GF-D8 (cell line): ENCODE data around the gene NAXE.

ENCODE experiments used
- DNase-seq: peaks from one replicate; lab custom pipeline; 2025; lab: John Stamatoyannopoulos, UW

Gene NAXE

DNA sequence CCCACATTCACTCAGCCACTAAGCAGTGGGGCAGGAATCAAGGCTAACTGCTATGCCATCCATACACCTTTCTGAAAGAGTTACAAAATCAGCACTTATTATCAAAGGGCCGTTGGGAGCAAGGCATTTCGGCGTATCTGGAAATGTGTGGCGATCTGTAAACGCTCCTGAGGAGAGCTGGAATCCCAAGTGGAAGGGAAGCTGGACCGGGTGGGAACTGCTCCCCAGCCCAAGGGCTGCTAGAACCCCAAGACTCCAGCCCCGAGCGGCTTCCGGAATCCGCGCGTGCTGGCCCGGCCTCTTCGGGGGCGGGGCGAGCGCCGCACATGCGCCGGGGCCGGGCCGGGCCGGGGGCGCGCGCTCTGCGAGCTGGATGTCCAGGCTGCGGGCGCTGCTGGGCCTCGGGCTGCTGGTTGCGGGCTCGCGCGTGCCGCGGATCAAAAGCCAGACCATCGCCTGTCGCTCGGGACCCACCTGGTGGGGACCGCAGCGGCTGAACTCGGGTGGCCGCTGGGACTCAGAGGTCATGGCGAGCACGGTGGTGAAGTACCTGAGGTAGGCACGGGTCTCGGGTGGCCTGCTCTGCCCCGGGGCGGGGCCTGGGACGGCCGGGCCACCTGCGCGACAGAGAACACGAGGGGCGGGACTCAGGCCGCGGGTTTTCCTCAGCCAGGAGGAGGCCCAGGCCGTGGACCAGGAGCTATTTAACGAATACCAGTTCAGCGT, at the start of gene NAXE:
Gene NAXE (plus strand): TSS at position 345 of the 726 bp plus-strand sequence. CDS start 29 bp downstream, at position 374.
- no peak for DNase-seq

DNA sequence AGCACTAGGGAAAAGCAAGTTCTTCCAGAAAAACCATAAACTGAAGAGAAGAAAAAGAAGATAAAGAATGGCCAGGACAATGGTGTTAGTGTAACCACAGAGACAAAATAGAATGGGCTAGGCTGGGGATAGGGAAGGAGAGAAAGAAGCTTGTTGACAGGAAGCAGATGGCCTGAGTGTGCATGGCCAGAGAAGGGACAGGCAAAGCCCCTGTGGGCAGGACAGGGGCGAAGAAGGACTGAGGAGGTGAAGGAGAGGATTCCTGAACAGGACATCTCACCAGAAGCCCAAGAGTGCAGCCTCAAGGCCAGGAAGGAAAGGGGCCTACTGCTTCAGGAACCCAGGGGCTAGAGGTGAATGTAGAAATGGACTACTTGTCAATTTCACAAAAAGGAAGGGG, 48.5 kb upstream of the NAXE start:
- DNase-seq, result no peak

DNA sequence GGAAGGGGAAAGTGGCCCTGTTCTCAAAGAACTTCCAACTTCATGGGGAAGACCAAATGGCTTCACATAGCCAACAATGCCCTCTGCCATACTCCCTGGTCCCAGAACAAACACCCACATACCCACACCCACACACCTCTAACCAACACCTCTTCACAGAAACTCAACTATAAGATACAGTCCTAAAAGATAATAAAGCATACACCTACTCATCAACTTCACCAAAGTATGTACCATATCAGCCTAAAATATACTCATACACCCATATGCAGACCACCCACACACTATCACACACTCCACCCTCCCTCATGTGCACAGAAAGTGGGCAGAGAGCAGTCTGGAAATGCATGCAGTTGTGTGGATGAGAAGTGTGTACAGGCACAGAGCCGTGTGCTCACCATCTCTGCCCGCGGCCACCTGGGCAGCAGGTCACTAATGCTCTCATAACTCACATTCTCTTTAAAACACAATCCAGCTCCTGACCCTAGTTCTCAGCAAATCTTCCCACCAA, 46.9 kb upstream of the NAXE start:
- no peak for DNase-seq

DNA sequence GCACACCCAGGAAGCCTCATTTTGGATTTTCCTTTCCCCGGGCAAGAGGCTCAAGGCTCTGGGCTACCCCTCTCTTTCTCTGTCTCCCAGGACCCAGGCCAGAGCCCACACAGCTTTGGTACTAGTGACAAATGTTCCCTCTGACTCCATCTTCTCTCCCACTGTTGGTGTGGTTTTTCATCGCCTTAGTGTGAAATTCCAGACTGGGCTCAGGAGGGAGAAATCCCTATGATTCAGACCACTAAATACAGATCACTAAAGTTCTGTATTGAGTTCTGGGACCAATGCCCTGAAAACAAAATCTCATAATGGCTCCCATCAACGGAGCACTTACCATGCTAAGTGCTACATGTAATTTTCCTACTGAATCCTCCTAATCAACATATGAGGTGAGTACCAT, 45.3 kb upstream of the NAXE start:
- no peak for DNase-seq

DNA sequence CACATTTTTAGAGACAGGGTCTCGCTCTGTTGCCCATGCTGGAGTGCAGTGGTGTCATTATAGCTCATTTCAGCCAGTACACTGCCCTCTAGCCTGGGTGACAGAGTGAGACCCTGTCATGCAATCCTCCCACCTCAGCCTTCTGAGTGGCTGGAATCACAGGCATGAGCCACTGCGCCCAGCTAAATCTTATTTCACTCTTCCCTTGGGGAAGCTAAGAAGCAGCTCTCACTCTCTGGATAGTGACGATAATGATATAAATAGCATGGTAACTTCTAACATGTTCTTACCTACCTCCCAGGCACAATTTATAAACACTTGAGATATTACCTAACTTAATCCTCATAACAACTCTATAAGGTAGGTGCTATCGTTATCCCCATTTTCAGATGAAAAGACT, 44.1 kb upstream of the NAXE start:
- no peak for DNase-seq

DNA sequence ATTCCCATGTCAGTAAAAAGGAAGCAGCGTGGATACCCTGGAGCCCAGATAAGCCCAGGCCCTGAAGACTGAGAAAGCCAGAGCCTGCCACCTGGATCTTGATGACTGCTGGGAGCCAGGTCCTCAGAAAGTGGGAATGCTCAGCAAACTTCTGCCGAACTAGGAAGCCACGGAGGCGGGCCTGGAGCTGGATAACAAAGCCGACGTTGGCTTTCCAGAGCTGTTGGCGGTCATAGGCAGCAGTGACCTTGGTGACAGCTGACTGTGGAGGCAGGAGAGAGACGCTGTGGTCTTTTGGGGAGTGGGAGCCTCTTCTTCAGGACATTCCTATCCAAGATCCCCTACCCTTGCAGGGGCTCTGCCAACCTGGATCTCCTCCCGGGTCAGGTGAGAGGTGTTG, 43.6 kb upstream of the NAXE start:
- no peak for DNase-seq

DNA sequence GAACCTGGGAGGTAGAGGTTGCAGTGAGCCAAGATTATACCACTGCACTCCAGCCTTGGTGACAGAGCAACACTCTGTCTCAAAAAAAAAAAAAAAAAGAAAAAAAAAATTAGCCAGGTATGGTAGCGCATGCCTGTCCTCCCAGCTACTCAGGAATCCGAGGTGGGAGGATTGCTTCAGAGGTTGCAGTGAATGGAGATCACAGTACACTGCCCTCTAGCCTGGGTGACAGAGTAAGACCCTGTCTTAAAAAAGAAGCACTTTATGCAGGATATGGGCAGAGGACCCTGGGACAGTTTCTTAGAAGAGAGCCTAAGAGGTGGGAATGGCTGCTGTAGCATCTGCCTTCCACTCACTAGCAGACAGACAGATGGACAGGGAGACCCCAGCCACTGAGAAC, 42.2 kb upstream of the NAXE start:
- DNase-seq, result no peak

DNA sequence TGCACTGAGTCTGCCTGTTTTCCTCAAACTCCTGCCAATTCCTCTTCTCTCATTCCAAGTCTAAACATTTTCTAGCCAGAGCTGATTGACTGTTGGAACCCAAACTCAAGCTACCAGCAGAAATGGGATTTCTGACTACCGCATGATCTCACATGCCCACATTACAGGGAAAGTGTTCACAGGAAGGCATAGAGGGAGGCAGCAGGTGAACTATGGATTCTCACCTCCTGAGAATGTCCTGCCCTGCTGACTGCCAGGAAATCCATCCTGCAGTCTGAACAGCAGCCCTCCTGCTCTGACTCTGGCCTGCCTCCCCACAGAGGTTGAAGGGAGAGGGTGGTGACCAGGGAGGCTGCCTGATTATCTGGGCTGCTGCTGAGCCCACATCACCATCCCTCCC, 41.7 kb upstream of the NAXE start:
- no peak for DNase-seq

DNA sequence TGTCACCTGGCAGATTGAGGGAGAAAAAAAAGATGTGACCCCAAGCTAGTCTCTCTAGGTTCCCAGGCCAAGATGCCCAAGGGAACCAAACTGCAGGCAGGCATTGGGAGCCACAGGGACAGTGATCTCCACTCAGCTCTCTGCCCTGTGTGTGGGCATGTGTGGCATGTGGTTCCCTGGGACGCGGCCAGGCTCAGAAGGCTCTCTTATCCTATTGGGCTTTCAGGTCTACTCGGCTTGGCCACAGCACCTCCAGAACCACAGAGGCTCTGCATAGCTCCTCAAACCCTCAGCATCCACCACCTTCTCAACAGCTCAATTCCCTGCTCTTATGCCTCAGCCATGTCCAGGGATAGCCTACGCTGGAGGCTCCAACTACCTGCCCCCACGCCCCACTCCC, 41.2 kb upstream of the NAXE start:
- DNase-seq, result no peak

DNA sequence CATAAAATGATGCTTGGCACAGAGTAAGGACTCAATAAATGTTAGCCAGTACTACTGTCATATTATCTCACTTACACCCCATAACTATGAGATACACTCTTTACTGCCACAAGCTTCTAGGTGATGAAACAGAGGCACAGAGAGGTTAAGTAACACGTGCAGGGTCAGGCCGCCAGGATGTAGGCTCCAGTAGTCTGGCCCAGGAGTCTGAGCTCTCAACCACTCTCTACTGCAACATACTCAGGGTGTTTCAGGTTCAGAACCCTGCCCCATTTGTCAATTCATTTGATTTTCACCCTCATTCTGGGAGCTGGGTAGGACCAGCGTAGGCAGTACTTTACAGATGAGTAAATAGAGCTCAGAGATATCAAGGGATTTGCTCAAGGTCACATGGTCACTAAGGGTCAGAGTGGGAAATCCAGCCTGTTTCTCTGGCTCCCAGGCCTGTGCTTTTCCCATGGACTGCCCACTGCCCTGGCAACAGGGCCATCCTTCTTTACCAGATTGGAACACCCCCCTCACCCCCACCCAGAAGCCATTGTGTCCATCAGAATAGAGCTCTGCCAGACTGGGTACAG, 40.4 kb upstream of the NAXE start:
- no peak for DNase-seq

DNA sequence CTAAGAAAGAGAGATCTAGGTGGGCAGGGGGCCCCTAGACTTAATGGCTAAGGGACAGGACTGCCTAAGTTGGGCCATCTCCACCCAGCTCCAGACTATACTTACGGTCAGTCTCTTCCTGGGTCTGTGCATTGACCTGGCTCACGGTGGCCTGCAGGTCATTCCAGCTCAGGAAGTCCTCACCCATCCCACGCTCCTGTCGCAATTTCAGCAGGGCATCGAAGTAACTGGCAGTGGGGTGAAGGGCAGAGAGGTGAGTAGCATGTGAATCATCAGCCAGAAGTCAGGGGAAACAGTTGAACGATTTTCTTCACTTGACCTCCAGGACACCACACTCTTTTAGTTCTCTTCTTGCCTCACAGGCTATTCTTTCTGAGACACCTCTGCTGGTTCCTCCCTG, 39.7 kb upstream of the NAXE start:
- no peak for DNase-seq

DNA sequence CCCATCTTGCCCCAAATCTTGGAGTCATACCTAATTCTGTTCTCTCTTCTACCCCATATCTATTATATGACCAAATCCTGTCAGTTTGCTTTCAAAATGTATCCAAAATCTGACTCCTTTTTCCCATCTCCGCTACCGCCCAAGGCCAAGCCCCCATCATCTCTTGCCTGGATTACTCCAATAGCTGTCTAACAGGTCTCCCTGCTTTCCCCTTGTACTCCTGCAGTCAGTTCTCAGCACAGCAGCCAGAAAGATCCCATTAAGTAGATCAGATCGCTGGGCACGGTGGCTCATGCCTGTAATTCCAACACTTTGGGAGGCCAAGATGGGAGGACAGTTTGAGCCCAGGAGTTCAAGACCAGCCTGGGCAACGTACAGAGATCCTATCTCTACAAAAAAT, 39.1 kb upstream of the NAXE start:
- no peak for DNase-seq

DNA sequence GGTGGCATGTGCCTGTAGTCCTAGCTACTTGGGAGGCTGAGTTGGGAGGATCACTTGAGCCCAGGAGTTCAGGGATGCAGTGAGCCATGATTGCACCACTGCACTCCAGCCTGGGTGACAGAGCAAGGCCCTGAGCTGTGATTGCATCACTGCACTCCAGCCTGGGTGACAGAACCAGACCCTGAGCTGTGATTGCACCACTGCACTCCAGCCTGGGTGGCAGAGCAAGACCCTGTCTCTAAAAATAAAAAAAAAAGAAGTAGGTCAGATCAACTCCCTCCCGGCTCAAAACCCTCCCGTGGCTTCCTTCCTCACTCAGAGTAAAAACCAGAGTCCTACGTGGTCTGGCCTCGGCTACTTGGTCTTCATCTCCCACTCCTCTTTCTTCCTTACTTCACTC, 38.6 kb upstream of the NAXE start:
- peak; percentile 84 for DNase-seq

DNA sequence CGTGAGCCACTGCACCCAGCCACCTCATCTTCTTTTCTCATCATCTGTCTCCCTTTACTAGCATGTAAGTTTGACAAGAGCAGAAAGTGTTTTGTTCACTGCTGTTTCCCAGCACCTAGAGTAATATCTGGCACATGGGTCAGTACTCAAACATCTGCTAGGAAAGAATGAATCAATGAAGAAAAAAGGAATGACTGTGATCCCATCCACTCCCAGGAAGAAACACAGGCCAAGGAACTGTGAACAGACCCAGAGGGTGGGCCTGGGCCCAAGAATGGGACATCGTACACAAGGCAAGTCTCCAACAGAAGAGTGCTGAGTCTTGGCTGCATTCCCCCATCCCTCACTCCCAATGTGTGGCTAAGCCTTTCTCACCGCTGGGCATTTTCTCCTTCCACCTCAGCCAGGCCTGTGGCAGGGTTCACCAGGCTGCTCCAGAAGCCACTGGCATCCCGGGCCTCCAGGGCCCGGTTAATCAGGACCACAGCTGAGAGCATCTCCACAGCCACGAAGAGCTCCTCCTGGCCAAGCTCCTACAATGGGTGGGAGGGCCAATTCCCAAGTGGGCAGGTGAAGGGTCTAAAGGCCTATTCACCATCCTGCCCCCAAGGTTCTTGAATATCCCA, 37.6 kb upstream of the NAXE start:
- DNase-seq, result no peak

DNA sequence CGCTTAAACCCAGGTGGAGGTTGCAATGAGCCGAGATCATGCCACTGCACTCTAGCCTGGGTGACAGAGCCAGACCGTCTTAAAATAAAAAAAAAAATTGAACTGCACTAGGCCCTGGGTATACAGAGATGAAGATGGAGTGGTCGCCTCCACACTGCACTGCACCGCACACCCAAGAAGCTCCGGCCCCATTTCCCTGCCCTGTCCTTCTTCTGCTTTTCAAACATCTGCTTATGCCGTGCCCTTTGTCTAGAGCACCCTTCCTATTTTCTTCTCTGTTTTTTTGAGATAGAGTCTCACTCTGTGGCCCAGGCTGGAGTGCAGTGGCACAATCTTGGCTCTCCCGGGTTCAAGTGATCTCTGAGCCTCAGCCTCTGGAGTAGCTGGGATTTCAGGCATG, 36.6 kb upstream of the NAXE start:
- no peak for DNase-seq

DNA sequence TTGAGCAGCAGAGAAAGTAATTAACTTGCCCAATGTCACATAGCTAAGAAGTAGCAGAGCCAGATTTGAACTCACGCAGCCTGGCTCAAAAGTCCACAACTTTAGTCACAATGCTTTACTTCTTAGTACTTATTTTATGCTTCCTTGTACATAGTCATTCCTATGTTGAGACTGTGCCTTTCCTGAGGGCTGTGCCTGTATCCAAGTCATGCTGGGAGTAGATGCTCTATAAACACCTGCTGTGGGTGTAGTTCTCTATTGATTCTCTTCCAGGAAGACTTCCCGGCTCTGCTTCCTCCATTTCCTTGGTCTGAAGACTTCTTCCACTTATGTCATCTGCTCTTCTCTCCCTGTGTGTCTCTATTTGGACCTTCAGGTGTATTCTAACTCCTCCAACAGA, 35.9 kb upstream of the NAXE start:
- DNase-seq, result no peak

DNA sequence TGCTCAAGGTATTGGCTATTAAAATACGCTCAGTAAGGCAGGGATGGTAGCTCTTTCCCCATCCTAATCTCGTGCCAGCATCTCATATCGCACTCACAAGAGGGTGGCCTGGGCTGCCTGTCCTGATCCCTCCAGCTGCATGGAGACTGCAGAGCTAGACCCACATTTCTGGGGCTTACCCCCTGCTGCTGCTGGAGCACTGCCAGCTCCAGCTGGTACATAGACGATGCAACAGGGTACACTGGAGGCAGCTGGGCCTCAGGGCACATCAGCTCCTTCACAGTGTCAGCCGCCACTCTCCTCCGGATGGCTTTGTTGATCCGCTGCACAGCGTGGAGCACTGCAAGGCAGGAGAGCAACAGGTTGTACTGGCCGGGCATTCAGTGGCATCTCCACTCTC, 35.2 kb upstream of the NAXE start:
- DNase-seq, result no peak

DNA sequence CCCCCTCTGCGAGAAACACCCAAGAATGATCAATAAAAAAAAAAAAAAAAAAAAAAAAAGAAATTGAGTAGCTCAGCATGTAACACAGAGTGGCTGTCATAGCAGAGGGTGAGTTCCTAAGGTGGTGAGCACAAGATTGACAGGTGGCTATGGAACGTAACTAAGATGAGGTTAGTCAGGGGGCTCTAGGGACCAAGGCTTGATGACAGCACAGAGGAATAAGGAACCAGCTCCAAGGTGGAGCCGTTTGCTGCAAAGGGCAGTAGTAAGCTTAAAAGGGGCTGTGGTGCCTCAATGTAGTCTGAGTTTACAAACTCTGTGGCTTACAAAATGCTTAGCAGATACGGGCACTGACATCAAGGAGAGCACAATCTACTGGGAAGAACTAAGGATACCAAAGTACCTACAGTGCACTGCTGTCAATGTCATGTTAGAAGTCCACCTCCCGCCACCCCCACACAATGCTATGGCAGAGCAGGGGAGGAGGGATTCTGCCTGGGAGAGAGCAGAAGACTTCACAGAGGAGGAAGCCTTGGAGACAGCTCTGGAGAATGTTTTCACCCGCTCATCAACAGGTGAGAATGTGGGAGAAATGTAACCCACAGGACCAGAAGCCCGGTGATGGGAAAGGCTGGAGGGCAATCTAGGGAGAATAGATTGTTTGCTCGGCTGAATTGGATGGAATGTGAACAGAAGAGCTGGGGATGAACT, 32.3 kb upstream of the NAXE start:
- no peak for DNase-seq

DNA sequence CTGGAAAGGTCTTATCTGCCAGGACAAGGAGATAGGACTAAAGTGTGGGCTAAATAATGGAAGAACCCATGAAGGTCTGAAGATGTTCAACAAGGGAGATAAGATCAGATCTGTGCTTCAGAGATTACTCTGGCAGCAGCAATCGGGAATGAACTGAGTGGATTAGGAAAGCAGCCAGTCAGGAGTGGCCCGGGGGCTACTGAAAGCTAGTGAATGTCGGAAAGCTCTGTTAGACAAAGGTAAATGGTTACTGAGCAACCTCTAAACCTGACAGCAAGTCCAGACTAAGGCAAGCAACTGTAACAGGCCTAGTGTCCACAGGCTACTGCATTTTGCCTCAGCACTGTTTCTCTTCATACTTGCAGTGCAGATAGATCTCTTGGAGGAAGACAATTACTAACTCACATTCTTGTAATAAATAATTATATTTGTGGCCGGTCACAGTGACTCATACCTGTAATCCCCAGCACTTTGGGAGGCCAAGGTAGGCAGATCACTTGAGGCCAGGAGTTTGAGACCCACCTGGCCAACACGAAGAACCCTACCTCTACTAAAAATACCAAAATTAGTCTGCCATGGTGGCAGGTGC, 31.7 kb upstream of the NAXE start:
- no peak for DNase-seq

DNA sequence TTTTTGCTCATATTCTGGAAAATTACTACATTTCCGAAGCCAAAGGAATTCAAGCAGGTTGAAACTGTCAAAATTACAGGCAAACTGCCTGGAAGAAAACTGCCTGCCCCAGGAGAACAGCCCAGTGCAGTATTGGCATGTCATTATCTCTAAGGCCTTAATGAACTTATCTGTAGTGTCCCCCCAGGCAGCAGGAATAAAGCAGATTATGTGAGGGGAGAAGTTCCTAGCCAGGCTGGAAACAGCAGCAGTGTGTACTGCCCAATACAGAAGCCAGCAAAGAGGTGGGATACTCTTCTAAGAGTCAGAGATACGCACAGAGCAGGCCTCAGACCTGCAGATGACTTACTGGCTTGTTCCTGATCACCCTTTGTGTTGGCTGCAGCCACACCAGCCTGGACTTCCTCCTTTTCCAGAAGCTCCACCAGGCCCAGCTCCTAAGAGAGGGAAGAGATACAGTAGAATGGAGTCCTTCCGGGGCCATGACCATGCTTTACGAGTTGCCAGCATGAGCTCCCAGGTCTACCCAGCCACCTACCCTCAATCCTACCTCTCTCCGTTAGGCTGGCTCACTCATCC, 30.9 kb upstream of the NAXE start:
- no peak for DNase-seq

DNA sequence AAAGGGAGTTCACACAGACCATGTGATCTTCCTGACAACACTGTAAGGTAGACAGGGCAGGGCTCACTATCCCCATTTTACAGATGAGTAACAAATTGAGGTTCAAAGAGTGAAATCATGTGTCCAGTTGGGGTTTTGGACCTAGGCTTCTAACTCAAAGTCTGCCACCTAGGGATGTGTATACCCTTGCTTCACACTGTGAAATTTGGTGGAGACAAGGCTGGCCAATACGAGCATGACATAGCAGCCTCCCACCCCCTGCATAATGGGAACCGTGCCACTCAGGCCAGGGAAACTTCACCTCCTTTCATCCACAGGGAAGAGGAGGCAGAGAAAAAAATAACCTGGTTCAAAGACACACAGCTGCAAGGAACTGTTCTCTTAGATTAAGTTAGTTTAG, 26.1 kb upstream of the NAXE start:
- DNase-seq, result no peak

DNA sequence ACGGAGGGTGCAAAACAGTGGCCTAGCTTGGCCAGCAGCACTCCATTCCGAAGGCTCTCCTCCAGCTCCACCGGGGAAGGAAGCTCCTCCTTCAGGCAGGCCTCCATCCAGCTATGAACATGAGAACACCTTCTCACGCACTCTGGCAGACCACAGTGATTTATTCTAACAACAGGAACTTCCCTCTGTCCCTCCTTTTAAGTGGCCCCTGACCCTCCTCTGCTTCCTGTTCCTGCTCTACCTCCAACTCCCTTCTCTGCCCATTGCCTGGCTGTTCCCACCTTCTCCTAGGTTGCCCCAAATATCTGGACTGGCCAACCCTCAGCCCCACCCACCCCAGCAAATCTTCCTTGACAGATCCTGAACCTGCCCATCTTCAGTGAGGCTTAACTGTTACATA, 25.1 kb upstream of the NAXE start:
- DNase-seq, result no peak
